ENCODE results near the gene ABO.
A peak's percentile ranks its signal among the peaks of the same experiment; 100 is the strongest.
"Not testable (repeated sequence)": the region's sequence is repeated elsewhere in the genome, so short reads cannot be mapped to it uniquely, and the experiment has no call there.

Gene ABO

DNA sequence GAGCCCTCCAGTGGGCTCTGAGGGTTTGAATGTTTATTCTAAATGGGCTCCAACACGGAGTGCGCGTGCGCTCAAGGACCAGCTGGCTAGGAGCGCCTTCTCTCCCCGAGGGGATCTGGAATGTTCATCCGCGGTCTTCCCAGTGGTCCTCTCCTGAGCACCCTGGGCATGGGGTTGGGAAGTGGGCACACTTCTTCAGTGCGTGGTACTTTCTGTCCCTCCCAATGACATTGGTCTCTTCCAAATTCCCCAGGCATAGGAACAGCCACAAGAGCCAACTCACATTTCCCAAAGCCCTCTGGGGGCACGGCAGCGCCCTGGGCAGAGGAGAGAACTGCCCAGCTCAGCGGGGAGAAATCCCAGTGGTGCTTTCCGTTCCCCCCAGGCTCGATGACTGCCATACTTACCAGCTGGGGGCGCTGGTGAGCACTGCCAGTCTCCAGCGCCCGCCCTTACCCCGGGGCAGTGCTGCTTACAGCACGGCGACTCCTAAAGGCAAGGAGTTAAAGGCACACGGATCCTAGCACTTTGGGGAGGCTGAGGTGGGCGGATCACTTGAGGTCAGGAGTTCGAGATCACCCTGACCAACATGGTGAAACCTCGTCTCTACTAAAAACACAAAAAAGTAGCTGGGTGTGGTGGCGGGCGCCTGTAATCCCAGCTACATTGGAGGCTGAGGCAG, 36.0 kb downstream of the ABO start:
- DNase-seq: peak; percentile 77

DNA sequence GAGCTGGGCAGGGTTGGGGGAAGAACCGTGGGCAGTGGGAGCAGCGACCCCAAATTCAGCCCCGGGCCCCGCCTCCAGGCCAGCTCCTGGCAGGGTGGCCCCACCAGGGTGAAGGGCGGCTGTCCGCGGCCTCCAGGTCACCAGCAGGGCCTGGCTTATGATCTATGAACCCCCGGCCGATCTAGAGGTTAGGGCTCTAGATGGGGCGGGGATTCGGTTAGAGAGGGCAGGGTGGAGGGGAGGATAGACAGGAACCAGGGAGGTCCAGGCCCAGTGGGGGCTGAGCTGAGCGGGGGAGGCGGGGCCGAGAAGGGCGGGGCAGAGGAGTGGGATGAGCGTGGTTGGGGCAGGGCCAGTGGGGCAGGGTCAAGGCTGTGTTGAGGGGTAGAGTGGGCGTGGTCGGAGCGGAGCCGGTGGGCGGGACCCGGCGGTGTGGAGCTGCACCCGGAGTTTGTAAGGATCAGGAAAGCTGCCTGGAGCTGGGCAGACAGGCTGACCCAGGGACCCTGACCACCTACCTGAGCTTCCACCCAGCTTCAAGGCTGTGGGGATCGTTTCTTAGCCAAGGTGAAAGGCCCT, 36.6 kb downstream of the ABO start:
- peak; percentile 50 for DNase-seq

DNA sequence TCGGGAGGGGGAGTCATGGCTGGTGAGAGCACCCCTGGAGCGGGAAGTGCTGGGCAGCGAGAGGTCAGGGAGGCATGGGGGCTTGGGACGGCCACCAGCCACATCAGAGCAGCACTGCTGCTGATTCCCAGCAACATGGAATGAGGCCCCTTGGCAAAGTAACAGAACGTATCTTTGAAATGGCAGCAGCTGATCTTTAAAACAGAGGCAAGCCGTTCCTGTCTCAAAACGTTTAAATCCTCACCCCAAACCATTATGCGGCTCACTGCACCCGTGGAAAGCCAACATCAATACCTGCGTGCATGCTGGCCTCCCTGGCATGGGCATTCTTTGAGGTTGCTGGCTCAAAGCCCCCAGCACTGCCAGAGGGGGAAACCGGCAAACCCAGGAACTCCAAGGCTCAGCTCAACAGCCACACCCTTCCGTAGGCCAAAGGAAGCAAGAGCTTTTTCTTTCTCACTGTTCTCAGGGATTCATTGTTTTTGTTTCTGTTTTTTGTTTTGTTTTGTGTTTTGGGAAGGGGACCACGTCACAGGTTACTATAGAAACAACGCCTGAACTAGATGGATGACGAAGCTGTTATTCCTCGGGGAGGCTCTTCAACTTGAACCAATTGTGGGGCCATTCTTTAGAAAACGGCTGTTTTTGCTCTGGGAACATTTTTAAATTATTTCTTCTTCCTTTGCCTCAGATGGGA, 37.8 kb downstream of the ABO start:
- DNase-seq: no peak

DNA sequence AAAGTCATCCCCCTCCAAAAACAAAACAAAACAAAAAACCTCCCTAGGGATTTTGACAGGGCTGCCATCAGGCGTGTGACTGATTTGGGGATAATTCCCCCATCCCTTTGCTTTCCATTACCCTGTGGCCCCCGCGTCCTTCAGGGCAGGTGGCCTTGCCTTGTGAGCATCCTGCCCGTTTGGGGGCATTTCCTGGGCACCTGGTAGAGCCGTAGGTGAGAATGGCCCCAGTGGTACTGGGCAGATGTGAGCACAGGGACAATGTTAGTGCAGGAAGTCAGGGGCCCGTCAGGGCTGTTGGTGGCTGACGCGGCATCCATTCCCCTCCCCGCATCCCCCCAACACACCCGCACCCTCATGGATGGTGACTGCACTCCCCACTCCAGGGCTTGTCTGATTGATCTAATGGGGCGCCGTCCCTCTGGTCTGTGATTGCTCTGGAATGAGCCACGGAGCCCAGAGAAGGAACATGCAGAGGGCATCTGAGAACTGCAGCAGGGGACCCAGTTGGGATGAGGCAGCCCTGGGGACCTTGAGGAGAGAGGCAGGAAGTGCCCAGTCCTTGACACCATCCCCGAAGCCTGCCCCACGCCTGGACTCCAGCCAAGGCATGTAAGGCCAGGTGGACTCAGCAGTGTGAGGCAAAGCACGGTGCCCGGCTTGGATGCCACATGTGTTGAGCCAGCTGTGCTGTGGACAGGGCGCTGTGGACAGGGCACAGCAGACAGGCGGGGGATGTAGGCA, 38.5 kb downstream of the ABO start:
- not testable (repeated sequence) for DNase-seq

DNA sequence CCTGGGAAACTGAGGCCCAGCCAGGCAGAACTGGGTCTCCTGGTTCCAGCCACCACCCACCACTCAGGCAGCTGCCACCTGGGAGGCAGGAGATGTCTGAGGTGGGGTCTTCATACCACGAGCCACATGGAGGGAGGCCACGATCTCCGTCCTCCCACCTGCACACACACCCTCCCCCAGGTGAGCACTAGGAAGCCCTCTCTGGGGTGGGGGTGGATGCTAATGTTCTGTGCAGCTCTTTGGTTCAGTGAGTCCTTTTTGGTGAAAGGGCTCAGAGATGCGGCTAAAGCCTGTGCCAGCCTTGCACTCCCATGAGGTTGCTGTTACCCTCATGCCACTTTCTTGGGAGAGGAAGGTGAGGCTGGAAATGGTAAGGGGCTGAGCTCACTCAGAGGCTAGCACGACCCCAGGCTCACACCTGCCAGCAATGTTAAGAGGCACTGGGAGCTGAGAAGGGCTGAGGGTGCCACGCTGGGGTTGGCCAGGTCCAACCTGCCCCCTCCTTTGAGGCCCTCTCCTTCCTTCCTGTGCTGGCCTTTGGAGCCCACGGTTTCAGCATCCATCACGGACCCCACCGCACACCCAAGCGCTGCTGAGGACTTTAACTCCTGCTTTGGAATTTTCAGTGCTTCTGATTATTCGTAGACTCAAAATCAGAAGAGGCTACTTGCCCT, 39.3 kb downstream of the ABO start:
- DNase-seq: no peak

DNA sequence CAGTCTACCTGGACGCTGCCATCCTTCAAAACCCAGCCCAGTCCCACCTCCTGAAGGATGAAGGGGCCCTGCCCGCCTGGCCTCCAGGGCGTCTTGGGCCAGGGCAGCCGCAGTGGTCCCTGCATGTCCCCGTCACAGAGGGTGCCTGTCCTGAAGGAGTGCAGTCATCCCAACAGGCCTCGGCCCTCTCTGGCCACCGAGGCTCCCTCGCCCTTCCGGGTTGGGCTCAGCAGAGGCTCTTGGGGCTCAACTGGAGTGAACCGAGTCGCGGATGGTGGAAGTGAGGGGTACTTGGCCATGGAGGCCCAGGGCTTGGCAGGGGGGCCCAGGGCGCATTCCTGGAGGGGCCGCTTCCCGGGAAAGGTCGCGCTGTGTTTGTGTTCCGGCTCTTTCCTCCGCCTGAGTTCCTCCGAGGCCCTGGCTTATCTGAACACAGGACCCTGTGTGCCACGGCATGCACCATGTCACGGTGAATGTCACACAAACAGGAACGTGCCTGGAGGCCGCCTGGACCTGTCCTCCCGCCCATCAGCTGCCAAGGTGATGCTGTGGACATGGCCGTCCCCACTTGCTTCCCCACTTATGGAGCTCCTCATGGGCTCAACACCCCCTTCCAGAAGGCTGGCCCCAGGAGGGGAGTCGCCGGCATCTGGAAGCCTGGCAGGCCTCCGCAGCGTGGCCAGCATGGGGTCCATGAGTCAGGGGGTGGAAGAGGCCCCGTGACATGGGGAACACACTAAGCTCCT, 40.3 kb downstream of the ABO start:
- no peak for DNase-seq

DNA sequence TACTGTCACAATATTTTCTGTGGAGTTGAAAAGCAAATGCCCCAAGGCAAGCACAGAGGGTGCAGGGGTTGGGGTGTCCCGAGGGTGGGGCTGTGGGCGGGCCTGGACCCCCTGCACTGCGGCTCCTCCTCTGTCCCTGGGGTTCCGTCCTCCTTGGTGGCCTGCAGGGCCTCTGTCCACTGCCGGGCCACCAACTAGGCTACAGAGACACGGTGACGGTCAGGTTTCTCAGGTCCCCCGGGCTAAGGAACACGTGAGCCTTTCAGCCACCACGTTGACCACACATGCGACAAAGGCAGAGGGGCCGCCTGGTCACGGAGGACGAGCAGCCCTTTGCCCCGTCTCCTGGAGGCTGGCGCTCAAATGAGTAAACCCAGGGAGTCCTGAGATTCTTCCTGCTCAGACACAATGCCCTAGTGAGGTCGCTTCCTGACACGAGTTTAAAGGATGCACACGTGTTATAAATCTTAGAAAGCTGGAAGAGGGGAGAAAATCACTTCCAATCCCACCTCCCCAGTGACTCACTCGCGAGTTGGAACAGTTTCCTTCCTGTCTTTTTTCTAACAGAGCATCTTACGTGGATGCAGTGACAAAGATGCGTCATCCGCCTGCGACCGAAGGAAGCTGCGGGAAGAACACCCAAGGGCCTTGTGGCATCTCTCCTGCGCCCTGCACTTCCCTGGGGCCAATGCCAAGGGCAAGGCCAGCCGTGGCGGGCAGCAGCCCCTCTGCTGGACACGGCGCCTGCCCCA, 41.1 kb downstream of the ABO start:
- no peak for DNase-seq

DNA sequence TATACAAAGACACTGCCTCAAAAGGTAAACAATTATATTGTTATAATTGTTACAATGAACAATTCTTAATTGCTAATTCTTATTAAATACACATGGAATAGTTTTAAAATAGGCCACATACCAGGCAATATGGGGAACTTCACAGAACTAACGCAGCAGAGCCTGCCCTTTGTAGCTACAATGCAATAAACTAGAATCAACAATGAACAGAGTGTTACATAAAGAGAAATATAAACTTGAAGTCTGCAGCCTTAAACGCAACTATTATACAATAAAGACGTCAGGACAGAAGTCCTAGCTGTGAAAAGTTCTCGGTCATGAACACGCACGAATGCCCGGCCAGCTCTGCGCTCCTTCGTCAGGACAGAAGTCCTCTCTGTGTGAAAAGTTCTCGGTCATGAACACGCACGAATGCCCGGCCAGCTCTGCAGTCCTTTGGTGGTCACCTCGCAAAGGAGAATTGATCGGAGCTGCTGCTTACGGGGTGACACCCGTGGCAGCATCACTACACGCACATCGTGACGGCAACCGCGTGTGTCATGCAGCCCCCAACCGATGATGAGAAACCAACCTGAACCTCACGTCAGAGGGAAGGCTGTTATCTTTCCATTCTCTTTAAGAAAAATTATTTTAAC, 43.0 kb downstream of the ABO start:
- DNase-seq: not testable (repeated sequence)

DNA sequence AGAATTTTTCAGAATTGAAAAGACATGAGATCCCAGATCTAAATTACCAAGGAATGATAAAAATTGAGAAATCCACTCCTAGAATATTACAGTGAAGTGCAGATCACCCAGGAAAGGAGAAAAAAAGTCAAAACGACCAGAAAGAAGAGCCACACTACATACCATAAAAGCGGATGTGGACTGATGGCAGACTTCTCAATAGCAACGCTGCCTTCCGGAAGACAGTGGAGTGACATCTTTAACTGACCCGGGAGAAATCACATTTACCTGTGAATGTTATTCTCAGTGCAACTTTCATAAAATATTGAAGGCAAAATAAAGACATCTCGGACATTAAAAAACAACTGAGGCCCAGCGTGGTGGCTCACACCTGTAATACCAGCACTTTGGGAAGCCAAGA, 44.5 kb downstream of the ABO start:
- not testable (repeated sequence) for DNase-seq

DNA sequence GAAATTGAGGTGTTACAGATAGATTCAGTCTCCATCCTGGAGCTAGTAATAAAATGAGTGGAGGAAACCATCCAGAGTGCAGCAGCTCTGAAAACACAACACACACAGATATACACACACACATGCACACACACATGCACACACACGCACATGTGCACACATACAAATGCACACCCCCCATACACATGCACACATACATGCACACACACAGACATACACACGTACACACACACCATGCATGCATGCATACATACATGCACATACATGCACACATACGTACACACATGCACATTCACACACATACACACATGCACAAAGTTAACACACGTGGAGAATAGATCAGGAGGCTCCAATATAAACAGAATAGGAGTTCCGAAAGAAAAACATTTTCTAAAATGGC, 44.9 kb downstream of the ABO start:
- DNase-seq: no peak

DNA sequence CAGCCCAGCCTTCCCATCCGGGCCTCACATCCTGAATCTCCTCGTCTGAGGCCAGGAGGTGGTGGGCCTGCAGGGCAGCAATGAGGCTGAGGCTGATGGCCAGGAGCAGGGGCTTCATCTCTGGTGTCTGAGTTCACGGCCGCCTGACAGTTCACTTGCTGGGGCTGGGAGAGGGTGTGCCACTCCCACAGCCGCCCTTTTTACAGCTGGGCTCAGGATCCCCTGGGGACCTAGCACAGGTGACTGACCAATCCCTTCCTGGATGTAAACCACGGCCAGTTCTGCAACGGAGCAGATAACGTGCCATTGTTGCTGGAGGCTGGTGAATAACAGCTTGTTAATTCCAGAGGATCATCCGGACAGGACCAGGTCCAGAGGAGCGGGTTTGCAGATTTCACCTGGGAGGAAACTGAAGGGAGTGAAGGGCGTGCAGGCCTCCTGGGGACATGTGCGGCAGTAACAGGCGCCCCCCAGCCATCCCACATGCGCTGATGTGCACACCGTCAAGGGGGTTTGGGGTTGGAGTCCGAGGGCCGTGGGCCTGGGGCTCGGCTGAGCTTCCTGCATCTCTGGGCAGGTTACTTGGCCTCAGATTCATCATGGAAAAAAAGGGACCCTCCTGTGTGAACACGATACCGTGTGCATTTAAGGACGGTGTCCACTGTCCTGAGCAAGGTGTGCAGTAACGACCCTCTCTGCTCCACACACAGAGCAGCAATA, 46.4 kb downstream of the ABO start:
- not testable (repeated sequence) for DNase-seq

DNA sequence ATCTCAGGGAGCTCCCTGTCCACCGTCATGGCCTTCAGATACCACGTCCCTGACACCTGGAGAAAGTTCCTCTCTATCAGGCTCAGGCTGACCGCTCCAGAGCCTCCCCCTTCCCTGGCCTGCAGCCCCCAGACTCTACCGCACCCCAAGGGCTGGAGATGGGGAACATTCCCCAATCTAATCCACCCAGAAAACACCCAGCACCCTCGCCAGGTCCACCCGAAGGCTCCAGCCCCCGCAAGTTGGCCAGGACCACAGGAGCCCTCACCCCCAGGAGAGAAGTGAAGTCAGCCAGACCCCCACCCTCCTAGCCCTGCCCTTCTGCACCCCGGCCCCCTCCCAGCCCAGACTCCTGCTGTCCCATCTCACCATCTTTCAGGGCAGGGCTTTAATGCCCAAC, 47.0 kb downstream of the ABO start:
- not testable (repeated sequence) for DNase-seq

DNA sequence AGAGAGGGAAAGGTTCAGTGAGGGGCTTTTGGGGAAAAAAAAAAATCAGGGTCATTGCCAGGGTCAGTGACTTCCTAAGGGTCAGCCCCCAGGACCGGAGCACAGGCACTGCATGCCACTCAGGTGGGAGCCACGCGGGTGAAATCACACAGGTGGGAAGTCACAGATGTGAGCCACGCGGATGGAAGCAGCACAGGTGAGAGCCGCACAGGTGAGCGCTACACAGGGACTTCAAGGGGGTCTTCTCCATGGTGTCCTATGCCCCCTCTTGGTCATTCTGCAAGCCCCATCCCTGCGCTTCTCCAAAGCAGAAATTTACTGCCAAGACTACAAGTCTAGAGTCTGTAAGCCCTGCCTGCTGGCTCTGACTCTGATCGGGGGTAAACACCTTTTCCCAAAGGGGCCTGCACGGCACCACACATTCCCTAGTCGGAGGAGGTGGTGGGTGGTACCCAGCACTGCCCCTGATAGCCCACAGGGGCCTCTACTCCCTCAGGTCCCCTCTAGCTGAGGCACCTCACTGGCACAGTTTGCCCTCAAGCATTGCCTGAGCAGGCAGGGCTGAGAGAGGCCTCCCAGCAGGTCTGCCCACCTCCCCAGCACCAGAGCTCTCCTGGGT, 47.6 kb downstream of the ABO start:
- no peak for DNase-seq

DNA sequence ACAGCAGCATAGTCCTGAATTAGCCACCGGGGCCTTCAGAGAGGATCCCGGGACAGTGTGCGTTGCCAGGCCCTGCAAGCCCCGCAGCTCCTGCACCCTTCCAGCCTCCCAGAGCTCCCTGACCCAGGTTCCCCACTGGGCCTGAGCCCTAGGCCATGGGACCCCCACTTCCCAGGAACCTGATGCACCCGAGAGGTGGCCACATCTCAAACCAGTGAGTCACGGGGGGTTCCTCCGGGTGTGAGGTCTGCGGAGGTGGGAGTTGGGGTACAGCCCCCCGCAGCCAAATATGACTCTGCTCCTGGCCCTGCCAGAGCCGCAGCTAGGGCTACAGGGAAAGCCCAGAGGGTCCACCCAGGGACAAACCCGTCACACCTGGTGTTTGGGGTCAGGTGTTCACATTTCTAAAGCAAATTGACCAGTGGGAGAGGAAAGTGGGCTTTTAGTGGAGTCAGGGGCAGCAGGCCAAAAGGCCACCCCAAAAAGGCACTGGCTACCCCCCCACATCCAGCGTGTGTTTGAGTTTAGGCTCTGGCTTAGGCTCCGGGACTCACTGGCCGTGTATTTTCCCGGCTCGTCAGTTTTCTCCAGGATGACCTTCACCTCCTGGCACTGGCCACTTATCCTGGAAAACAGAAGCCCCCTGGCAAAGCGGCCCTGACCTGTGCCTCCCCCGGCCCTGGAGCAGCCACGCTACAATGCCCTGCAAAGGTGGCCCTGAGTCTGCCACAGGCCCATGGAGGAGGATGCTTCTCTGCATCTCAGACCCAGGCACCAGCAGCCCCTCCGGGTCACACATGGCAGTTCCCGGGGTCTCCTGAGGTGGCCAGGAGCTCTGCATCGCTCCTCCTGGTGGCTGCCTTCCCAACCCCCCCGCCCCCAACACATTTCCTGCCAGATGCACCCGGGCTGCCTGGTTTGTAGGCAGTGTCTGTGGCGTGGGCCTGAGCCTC, 48.5 kb downstream of the ABO start:
- no peak for DNase-seq

DNA sequence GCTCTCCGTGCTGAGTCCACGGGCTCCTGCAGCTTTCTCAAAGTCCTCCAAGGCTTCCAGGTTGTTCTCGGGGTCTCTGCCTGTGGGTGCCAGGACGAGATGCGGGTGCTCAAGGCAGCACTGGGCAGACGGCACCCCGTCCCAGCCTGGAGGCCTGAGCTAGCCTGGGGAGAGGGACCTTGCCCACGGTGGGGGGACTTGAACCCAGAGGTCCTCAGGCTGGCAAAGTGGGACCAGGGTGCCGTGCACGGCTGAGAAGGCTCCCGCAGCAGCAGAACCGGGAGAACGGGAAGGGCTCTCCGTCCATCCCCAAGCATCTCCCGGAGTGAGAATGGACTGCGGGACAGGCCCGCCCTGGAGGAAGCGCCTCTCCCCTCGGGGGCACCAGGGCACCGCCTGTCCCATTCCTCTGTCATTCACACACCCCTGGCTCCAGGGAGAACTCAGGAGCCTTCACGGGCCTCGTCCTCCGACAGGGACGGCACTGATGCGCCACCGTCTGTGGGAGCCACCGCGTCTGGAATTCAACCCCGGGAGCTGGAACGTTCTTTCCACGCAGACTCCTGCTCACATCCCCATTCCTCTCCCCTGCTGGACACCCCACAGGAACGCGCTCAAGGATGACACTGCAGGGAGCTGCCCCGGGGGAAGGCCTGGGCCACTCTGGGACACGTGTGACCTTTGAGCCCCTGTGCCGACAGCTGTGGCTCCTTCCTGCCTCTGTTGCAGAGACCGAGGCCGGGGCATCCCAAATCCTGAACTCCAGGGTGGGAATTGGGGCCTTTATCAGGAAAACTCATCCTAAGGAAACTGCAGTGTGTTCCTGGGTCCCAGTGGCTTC, 49.6 kb downstream of the ABO start:
- no peak for DNase-seq

DNA sequence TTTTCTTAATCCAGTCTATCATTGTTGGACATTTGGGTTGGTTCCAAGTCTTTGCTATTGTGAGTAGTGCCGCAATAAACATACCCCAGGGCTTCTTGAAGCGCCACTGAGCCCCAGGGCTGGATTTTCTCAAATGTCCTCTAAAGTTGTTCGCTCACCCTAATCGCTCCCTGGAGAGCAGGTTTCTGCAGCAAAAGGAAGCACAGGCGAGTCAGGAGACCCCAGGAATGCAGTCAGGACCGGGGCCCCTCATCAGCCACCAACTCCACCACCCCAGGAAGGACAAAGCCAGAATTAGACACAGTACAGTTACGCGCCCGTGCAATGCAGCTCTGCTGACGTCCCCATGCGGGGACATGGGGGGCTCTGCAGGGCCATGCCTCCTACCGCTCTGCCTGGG, 50.2 kb downstream of the ABO start:
- DNase-seq: no peak

DNA sequence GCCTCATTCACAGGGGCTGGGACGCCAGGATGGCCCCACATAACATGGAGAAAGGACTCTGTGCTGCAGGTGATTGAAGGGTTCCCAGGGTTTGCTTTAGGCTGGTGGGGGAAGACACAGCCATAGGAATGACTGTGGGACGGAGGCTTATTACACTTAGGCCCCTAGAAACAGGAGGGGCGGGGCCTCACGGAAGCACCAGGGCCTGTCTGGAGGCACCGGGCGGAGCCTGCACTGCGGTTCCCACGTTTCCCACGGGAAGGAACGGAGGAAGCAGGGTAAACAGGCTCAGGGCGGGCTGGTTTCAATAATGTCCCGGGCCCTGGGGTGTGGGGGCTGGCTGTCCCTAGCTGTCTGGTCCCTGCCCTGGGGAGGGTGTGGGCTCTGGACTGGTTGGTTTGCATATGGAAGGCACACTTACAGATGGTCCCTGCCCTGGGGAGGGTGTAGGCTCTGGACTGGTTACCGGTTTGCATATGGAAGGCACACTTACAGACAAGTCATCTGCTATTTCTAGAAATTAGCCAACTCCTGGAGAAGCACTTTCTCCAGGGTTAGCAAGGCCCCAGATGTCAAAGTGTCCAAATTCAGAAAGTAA, 51.7 kb downstream of the ABO start:
- DNase-seq: not testable (repeated sequence)

Data from activated CD4-positive, alpha-beta T cell treated with anti-CD3 and anti-CD28 coated beads, Interleukin-2, Interleukin-6, amounts not matched to agents 100 ng/mL and 50 ng/mL, durations not matched to agents 16 hours and 8 hours (primary cell).